Mesothelial cell of epicardium (in vitro differentiated cells): ENCODE results near the gene ASMTL. TPM values are rescaled to one million over a fixed set of nuclear protein-coding genes. Genes with fewer than 3 reads are reported as not detected.
A peak's percentile ranks its signal among the peaks of the same experiment; 100 is the strongest.

Experiments
- DNase-seq, 2 experiments: peaks; one replicate each; pipeline ENCODE4 v3.0.0; 2021; ENCODE audit warnings: low spot score in 2 of 2; ENCODE audit not compliant: unreplicated experiment in 2 of 2
- H3K27ac Mint-ChIP-seq: 2 replicates; pipeline ENCODE4 v1.8.0; 2021; ENCODE audit warnings: mixed read lengths
- H3K27me3 Mint-ChIP-seq: 2 replicates; pipeline ENCODE4 v1.8.0; 2021; ENCODE audit warnings: low read depth, mixed read lengths
- H3K36me3 Mint-ChIP-seq: 2 replicates; pipeline ENCODE4 v1.8.0; 2021; ENCODE audit warnings: mixed read lengths
- H3K4me1 Mint-ChIP-seq: 2 replicates; pipeline ENCODE4 v1.8.0; 2021; ENCODE audit warnings: mixed read lengths
- H3K4me3 Mint-ChIP-seq: 2 replicates; pipeline ENCODE4 v1.8.0; 2021; ENCODE audit warnings: mild to moderate bottlenecking, moderate library complexity, mixed read lengths
- H3K9me3 Mint-ChIP-seq: 2 replicates; pipeline ENCODE4 v1.8.0; 2021; ENCODE audit warnings: mixed read lengths
- CTCF ChIP-seq: fragments of 200-600 bp; sonication (generic); IDR thresholded peaks from one replicate; pipeline ENCODE4 v1.5.0; 2021; ENCODE audit warnings: antibody characterized with exemption; ENCODE audit not compliant: unreplicated experiment
- total RNA-seq: library from RNA; stranded (reverse); gene quantifications from 3 replicates; pipeline ENCODE4 v1.2.1, GENCODE V29; 2021

Gene ASMTL
- total RNA-seq, 1 donor from 2014 or later, result 31.9 TPM

DNA sequence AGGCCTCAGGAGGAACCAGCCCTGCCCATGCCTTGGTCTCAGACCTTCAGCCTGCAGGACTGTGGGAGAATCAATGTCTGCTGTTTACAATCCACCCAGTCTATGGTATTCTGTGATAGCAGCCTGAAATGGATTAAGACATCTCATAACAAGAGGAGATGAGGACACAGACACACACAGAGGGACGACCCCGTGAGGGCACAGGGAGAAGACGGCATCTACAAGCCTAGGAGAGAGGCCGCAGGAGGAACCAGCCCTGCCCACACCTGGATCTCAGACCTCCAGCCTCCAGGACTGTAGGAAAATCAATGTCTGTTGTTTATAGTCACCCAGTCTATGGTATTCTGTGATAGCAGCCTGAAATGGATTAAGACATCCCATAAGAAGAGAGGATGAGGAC, 64.1 kb downstream of the ASMTL start:
- Mint-ChIP-seq H3K36me3 (peaks cover 47% of the 10 kb centered on the region), H3K9me3 (no peaks in the 10 kb centered on the region), H3K4me3 (peak overlapping the region; percentile 43), H3K27me3 (no peaks in the 10 kb centered on the region), H3K4me1 (peaks cover 23% of the 10 kb centered on the region), H3K27ac (no peak overlapping the region)
- TF ChIP-seq CTCF, result no peak
- DNase-seq, result no peak

- Mint-ChIP-seq H3K36me3 (peaks cover 51% of the 10 kb centered on the region), H3K4me1 (peaks cover 17% of the 10 kb centered on the region), H3K9me3 (no peaks in the 10 kb centered on the region), H3K27me3 (no peaks in the 10 kb centered on the region), H3K27ac (no peak overlapping the region), H3K4me3 (no peak overlapping the region)
- TF ChIP-seq CTCF, result no peak
- DNase-seq, result peak in 1 of 2 experiments; percentile 27
Measured at GRCh38 chrX:1387141-1387776, 65.5 kb downstream of the ASMTL start.

DNA sequence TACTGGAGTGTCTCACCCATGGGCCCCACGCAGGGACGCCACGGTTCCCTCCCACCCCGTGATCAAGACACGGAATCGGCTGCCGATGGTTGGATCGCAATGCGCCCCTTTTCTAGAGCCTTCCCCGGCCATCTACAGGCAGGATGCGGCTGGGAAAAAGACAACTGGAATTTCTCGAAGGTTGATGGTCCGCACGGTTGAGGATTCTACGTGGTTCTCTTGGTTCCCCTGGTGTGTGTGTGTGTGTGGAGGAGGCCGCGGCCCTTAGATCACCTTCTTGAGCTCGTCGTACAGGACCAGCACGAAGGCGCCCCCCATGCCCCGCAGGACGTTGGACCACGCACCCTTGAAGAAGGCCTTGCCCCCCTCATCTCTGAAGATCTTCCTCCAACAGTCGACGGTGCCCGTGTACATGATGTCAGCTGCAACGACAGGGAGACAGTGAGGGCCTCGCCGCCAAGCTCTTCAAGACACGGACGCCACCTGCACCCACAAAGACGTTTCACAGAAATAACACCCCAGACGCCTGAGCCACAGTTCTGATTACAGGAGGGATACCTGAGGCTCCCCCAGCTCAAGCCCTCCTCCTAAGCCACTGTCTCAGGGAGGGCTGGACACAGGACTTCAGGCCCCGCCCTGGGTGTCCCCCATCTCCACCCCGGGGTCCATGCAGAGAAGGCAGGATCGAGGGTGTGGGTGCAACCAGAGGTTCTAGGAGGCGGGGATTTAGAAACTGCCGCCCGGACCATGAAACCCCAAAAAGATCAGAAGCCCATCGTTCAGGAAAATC, 66.2 kb downstream of the ASMTL start:
- no peaks in the 10 kb centered on the region for H3K27me3 Mint-ChIP-seq
- H3K4me3 Mint-ChIP-seq, result no peak overlapping the region
- H3K9me3 Mint-ChIP-seq, result no peaks in the 10 kb centered on the region
- TF ChIP-seq CTCF, result no peak
- peaks cover 17% of the 10 kb centered on the region for H3K4me1 Mint-ChIP-seq
- no peak overlapping the region for H3K27ac Mint-ChIP-seq
- DNase-seq, result peak in 1 of 2 experiments; percentile 35
- peaks cover 51% of the 10 kb centered on the region for H3K36me3 Mint-ChIP-seq

GRCh38 chrX:1385253-1386223, 67.2 kb downstream of the ASMTL start:
- Mint-ChIP-seq H3K27ac (no peak overlapping the region), H3K4me1 (peaks cover 12% of the 10 kb centered on the region), H3K36me3 (peaks cover 47% of the 10 kb centered on the region), H3K9me3 (no peaks in the 10 kb centered on the region), H3K4me3 (no peak overlapping the region), H3K27me3 (no peaks in the 10 kb centered on the region)
- no peak for TF ChIP-seq CTCF
- peak in 1 of 2 experiments; percentile 31 for DNase-seq

DNA sequence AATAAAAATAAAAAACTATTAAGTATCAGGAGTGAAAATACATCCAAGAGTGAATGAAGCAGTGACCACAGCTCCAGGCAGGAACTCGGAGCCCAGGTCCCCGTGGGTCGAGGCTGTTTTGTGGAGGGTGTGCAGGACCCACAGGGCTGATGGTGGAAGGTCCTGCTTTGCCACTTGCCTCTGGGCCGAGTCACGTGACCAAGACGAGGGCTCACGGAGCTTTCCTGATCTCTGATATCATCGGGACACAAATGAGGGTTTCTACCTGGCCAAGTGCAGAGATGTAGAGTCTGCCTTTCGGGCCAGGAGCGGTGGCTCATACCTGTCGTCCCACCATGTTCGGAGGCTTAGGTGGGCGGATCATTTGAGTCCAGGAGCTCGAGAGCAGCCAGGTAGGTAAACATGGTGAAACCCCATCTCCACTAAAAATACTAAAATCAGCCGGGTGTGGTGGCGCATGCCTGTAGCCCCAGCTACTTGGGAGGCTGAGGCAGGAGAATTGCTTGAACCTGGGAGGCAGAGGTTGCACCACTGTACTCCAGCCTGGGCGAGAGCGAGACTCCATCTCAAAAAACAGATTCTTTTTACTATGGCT, 68.0 kb downstream of the ASMTL start:
- H3K27ac Mint-ChIP-seq, result no peak overlapping the region
- DNase-seq, result peak in 1 of 2 experiments; percentile 34
- TF ChIP-seq CTCF, result no peak
- peaks cover 47% of the 10 kb centered on the region for H3K36me3 Mint-ChIP-seq
- no peaks in the 10 kb centered on the region for H3K9me3 Mint-ChIP-seq
- H3K27me3 Mint-ChIP-seq, result no peaks in the 10 kb centered on the region
- H3K4me3 Mint-ChIP-seq, result no peak overlapping the region
- peaks cover 12% of the 10 kb centered on the region for H3K4me1 Mint-ChIP-seq
